Spleen (tissue), 7 donors: ENCODE measurements around the gene OR2M7.

ENCODE experiments used
- POLR2A ChIP-seq, 3 donors: fragments of 450-650 bp; IDR thresholded peaks; one replicate each; pipeline ENCODE4 v1.5.1; 2017; ENCODE audit warnings: antibody characterized with exemption in 3 of 3, mild to moderate bottlenecking in 1 of 3
- POLR2AphosphoS5 ChIP-seq, 3 donors: sonication (generic); formaldehyde crosslinking; IDR thresholded peaks; one replicate each; pipeline ENCODE4 v1.5.1; 2017; ENCODE audit warnings: antibody characterized with exemption in 3 of 3
- TF ChIP-seq, protein P1 (sequence below), 11 experiments: fragments of 200-600 bp in 7 of 11; fragments of 450-650 bp in 4 of 11; sonication (generic) in 4 of 11; IDR thresholded peaks in 8 of 11; conservative IDR thresholded peaks in 3 of 11; 1 replicate in 7 of 11; 2 replicates in 4 of 11; pipeline versions ENCODE4 v1.4.0 to v1.8.0; 2016 to 2021; ENCODE audit warnings: antibody characterized with exemption in 11 of 11, inconsistent platforms in 4 of 11, mild to moderate bottlenecking in 1 of 11
- donor health status: DM: no; HTN: no; CAD: no; lungs with moderate emphysema.
- donor health status: DM: no; HTN: no; CAD: no.
- donor health status: DM: no; HTN: no; CAD: no.

DNA sequence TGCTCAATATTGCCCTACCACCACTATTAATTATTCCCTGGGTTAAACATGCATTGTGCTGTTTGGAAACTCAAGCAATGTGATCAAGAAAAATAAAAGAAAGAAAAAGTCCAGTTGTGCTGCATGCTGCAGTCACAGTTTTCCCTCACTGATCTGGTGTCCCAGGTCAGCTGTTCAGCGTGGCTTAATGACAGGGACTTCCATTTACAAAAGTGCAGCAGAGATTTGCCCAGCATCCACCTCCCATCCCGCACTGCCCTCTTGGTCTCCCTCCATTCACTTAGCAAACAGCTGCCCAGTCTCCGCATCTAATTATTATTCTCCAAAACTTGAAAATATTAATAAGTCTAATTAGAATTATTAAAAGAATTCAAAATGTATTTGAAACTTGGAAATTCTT is 35.0 kb upstream of the OR2M7 start:
- TF ChIP-seq, protein P1, sequence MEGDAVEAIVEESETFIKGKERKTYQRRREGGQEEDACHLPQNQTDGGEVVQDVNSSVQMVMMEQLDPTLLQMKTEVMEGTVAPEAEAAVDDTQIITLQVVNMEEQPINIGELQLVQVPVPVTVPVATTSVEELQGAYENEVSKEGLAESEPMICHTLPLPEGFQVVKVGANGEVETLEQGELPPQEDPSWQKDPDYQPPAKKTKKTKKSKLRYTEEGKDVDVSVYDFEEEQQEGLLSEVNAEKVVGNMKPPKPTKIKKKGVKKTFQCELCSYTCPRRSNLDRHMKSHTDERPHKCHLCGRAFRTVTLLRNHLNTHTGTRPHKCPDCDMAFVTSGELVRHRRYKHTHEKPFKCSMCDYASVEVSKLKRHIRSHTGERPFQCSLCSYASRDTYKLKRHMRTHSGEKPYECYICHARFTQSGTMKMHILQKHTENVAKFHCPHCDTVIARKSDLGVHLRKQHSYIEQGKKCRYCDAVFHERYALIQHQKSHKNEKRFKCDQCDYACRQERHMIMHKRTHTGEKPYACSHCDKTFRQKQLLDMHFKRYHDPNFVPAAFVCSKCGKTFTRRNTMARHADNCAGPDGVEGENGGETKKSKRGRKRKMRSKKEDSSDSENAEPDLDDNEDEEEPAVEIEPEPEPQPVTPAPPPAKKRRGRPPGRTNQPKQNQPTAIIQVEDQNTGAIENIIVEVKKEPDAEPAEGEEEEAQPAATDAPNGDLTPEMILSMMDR (IDR thresholded peaks at IDR 0.05 in 8 of 11, conservative IDR thresholded peaks at IDR 0.05 in 3 of 11): no peak
- TF ChIP-seq POLR2A (IDR thresholded peaks at IDR 0.05): no peak
- TF ChIP-seq POLR2AphosphoS5 (IDR thresholded peaks at IDR 0.05): no peak
